H7 (cell line): ENCODE data around the gene RNF166. TPM values are rescaled to one million over a fixed set of nuclear protein-coding genes. Genes with fewer than 3 reads are reported as not detected.
A peak's percentile ranks its signal among the peaks of the same experiment; 100 is the strongest.

Experiments used
- DNase-seq: peaks from one replicate; pipeline ENCODE4 v3.0.0; 2012
- H3K27me3 ChIP-seq: 2 replicates; pipeline ENCODE4 v1.6.0; 2011; ENCODE audit warnings: mild to moderate bottlenecking, low read length; ENCODE audit not compliant: control insufficient read depth, insufficient read depth
- H3K36me3 ChIP-seq: replicated peaks from 2 replicates; pipeline ENCODE4 v1.5.1; 2011; ENCODE audit warnings: low read length; ENCODE audit not compliant: control insufficient read depth, insufficient read depth
- H3K4me3 ChIP-seq: 2 replicates; pipeline ENCODE4 v1.5.1; 2011; ENCODE audit warnings: low read depth, mild to moderate bottlenecking, control low read depth, low read length, moderate library complexity; ENCODE audit not compliant: insufficient read depth
- total RNA-seq: library from RNA; depleted of rRNA; stranded (reverse); fragments of >200 nt; shearing (Covaris generic); gene quantifications from 2 replicates; pipeline ENCODE4 v1.2.3, GENCODE V29; 2014; rRNA removed

Gene RNF166
- total RNA-seq: 44.6 and 45.3 TPM in 2 replicates

- DNase-seq: peak; percentile 100
- H3K4me3 ChIP-seq: peak within 1 kb of the TSS; percentile 91
- H3K27me3 ChIP-seq: no peaks in the 10 kb centered on the region; the same call in 1 of the 2 replicates
- peaks cover 2% of the 10 kb centered on the region for H3K36me3 ChIP-seq
Observed at GRCh38 chr16:88706229-88706964, at the start of gene RNF166, which contains the start of gene CTU2. Gene RNF166, minus strand, starts transcription at chr16:88706408. Its CDS starts 83 bp downstream, at chr16:88706325. Gene CTU2, plus strand, starts transcription at chr16:88706503. Its CDS starts 28 bp downstream, at chr16:88706531.

GRCh38 chr16:88754912-88755744 is 48.9 kb upstream of the RNF166 start:
- Histone ChIP-seq H3K36me3 (no peaks in the 10 kb centered on the region), H3K4me3 (no peak overlapping the region), H3K27me3 (no peaks in the 10 kb centered on the region)
- peak; percentile 91 for DNase-seq

GRCh38 chr16:88754109-88754911 is 48.1 kb upstream of the RNF166 start:
- no peak for DNase-seq
- Histone ChIP-seq H3K4me3 (no peak overlapping the region), H3K27me3 (no peaks in the 10 kb centered on the region), H3K36me3 (no peaks in the 10 kb centered on the region)

GRCh38 chr16:88753602-88754001 is 47.4 kb upstream of the RNF166 start:
- no peaks in the 10 kb centered on the region for H3K36me3 ChIP-seq
- no peak overlapping the region for H3K4me3 ChIP-seq
- DNase-seq: no peak
- H3K27me3 ChIP-seq: no peaks in the 10 kb centered on the region

GRCh38 chr16:88753191-88753590 is 47.0 kb upstream of the RNF166 start:
- no peaks in the 10 kb centered on the region for H3K36me3 ChIP-seq
- DNase-seq: peak; percentile 85
- H3K4me3 ChIP-seq: no peak overlapping the region
- H3K27me3 ChIP-seq: no peaks in the 10 kb centered on the region

- H3K4me3 ChIP-seq: no peak overlapping the region
- no peak for DNase-seq
- H3K27me3 ChIP-seq: no peaks in the 10 kb centered on the region
- H3K36me3 ChIP-seq: no peaks in the 10 kb centered on the region
Observed at GRCh38 chr16:88752386-88753002, 46.3 kb upstream of the RNF166 start.

GRCh38 chr16:88750854-88751253 is 44.6 kb upstream of the RNF166 start:
- DNase-seq: no peak
- Histone ChIP-seq H3K27me3 (no peaks in the 10 kb centered on the region), H3K36me3 (no peaks in the 10 kb centered on the region), H3K4me3 (no peak overlapping the region)

- Histone ChIP-seq H3K27me3 (no peaks in the 10 kb centered on the region), H3K4me3 (no peak overlapping the region), H3K36me3 (no peaks in the 10 kb centered on the region)
- DNase-seq: no peak
Observed at GRCh38 chr16:88749358-88749757, 43.1 kb upstream of the RNF166 start.

- Histone ChIP-seq H3K27me3 (no peaks in the 10 kb centered on the region), H3K36me3 (no peaks in the 10 kb centered on the region), H3K4me3 (no peak overlapping the region)
- no peak for DNase-seq
Observed at GRCh38 chr16:88748364-88748763, 42.2 kb upstream of the RNF166 start.

- no peak overlapping the region for H3K4me3 ChIP-seq
- no peaks in the 10 kb centered on the region for H3K36me3 ChIP-seq
- DNase-seq: peak; percentile 96
Observed at GRCh38 chr16:88747588-88748301, 41.5 kb upstream of the RNF166 start.

GRCh38 chr16:88746506-88746905 is 40.3 kb upstream of the RNF166 start:
- Histone ChIP-seq H3K36me3 (no peaks in the 10 kb centered on the region), H3K27me3 (no peaks in the 10 kb centered on the region), H3K4me3 (no peak overlapping the region)
- no peak for DNase-seq

More at GRCh38 chr16:88747588-88748301, 41.5 kb upstream of the RNF166 start:
- H3K27me3 ChIP-seq: no peaks in the 10 kb centered on the region

- Histone ChIP-seq H3K27me3 (no peaks in the 10 kb centered on the region), H3K4me3 (no peak overlapping the region), H3K36me3 (no peaks in the 10 kb centered on the region)
- peak; percentile 90 for DNase-seq
Observed at GRCh38 chr16:88744577-88745521, 38.6 kb upstream of the RNF166 start.
